Panc1 (cell line): ENCODE data around the gene PGC. TPM values are rescaled to one million over a fixed set of nuclear protein-coding genes. Genes with fewer than 3 reads are reported as not detected.

ENCODE experiments used
- ATAC-seq: fragments of 200-7000 bp; cut with Tn5 transposase; 2 replicates; pipeline ENCODE4 v1.9.1; 2020; ENCODE audit warnings: mild to moderate bottlenecking, moderate library complexity
- BruUV-seq: library from RNA; stranded (reverse); fragments of 400-500 nt; replicated peaks from 2 replicates; lab custom pipeline; 2021; lab: Mats Ljungman, UMichigan
- CTCF ChIA-PET: fragments of 300-600 bp; sonication (Branson Sonifier 250); formaldehyde crosslinking; loops from one replicate; lab custom pipeline; 2022; ENCODE audit warnings: antibody characterized with exemption; lab: Charles Lee
- POLR2A ChIA-PET: fragments of 300-600 bp; sonication (Branson Sonifier 250); formaldehyde crosslinking; loops from one replicate; lab custom pipeline; 2022; ENCODE audit warnings: antibody characterized with exemption; lab: Charles Lee
- DNase-seq: peaks from one replicate; pipeline ENCODE4 v3.0.0-alpha.2; 2010; ENCODE audit warnings: low read depth, low spot score
- H3K27ac ChIP-seq: 2 replicates; pipeline ENCODE4 v1.5.1; 2011; ENCODE audit warnings: mild to moderate bottlenecking, low read length, inconsistent platforms
- H3K27me3 ChIP-seq: fragments of 200-500 bp; sonication (Bioruptor generic); 2 replicates; pipeline ENCODE4 v1.6.0; 2014; ENCODE audit warnings: low read length, inconsistent platforms; ENCODE audit not compliant: control insufficient read depth, insufficient read depth
- H3K36me3 ChIP-seq: fragments of 200-500 bp; sonication (Bioruptor generic); 2 replicates; pipeline ENCODE4 v1.5.1; 2014; ENCODE audit warnings: inconsistent platforms, mild to moderate bottlenecking, low read length, moderate library complexity; ENCODE audit not compliant: control insufficient read depth, insufficient read depth
- H3K4me1 ChIP-seq: 2 replicates; pipeline ENCODE4 v1.5.1; 2011; ENCODE audit warnings: inconsistent platforms, mild to moderate bottlenecking, low read length, moderate library complexity; ENCODE audit not compliant: control insufficient read depth, insufficient read depth
- H3K4me3 ChIP-seq, 2 experiments: 2 replicates each; pipeline ENCODE4 v1.5.1; 2011 to 2012; ENCODE audit warnings: low read depth in 2 of 2, low read length in 2 of 2, mild to moderate bottlenecking in 2 of 2, inconsistent platforms in 1 of 2, moderate library complexity in 1 of 2
- H3K9me3 ChIP-seq: fragments of 200-500 bp; sonication (Bioruptor generic); 2 replicates; pipeline ENCODE4 v1.5.1; 2014; ENCODE audit warnings: low read depth, mild to moderate bottlenecking, inconsistent platforms, low read length, moderate library complexity; ENCODE audit not compliant: control insufficient read depth, insufficient read depth
- CTCF ChIP-seq: fragments of 450-650 bp; IDR thresholded peaks from 2 replicates; pipeline ENCODE4 v1.5.1; 2017; ENCODE audit warnings: mild to moderate bottlenecking
- POLR2AphosphoS5 ChIP-seq: IDR thresholded peaks from 2 replicates; pipeline ENCODE4 v1.6.1; 2012; ENCODE audit warnings: mild to moderate bottlenecking, low read depth, low read length, moderate library complexity
- REST ChIP-seq, 2 experiments: IDR thresholded peaks; 2 replicates each; pipeline ENCODE4 v1.6.1; 2011 to 2012; ENCODE audit warnings: low read depth in 2 of 2, control low read depth in 1 of 2, low read length in 1 of 2, mild to moderate bottlenecking in 1 of 2, moderate library complexity in 1 of 2; ENCODE audit not compliant: insufficient read depth in 1 of 2
- SIN3A ChIP-seq: IDR thresholded peaks from 2 replicates; pipeline ENCODE4 v1.6.1; 2012; ENCODE audit warnings: low read depth, mild to moderate bottlenecking, low read length, moderate library complexity, borderline replicate concordance; ENCODE audit not compliant: insufficient read depth
- TCF7L2 ChIP-seq: IDR thresholded peaks from 2 replicates; pipeline ENCODE4 v1.6.1; 2011; ENCODE audit warnings: mild to moderate bottlenecking, low read depth, low read length, inconsistent platforms
- in situ Hi-C: cut with HindIII; loops from 2 replicates; pipeline ENCODE4 v1.10.0; 2016; ENCODE audit warnings: low sequenced_read_pairs, low pct_unique_long_range_greater_than_20kb
- intact Hi-C: fragments of 100-400 bp; cut with micrococcal nuclease; formaldehyde crosslinking; loops from one replicate; pipeline ENCODE4 v1.10.0; 2022; ENCODE audit not compliant: unreplicated experiment
- total RNA-seq: library from RNA; stranded (reverse); gene quantifications from one replicate; pipeline ENCODE4 v1.2.1, GENCODE V29; 2021; ENCODE audit not compliant: unreplicated experiment

PGC gene
- total RNA-seq, 1 experiment from 2014 or later = 0.18 TPM

GRCh38 chr6:41731561-41732086, 15.6 kb downstream of the PGC start:
- CTCF ChIA-PET = no interaction called here
- TF ChIP-seq TCF7L2 (no peak), REST (IDR thresholded peaks at IDR 0.05; ENCODE audit: insufficient read depth in 1 of 2, low read depth in 2 of 2, low read length in 1 of 2) (no peak)
- Histone ChIP-seq H3K4me3 (no peak overlapping the region), H3K36me3 (no peaks in the 10 kb centered on the region; the same call in 1 of the 2 replicates), H3K27ac (no peak overlapping the region), H3K4me1 (peaks cover 14% of the 10 kb centered on the region), H3K9me3 (no peaks in the 10 kb centered on the region), H3K27me3 (no peaks in the 10 kb centered on the region)
- no TSS peak for BruUV-seq
- DNase-seq (no peak), ATAC-seq (no peak)
- in situ Hi-C loops = no loop called here
- intact Hi-C loops = loop anchor here (10.0 kb wide), 1 partner anchor 53 kb away; the partner anchor contains the start of genes PRICKLE4 and TOMM6
- POLR2A ChIA-PET = interaction anchor here (0.6 kb wide), 1 partner anchor 129 kb away, joined by 4 read pairs; no protein-coding TSS in a partner anchor

- no TSS peak for BruUV-seq
- ChIA-PET CTCF (interaction anchor here (0.6 kb wide), 1 partner anchor 29 kb away, joined by 4 read pairs; no protein-coding TSS in a partner anchor), POLR2A (no interaction called here)
- intact Hi-C loops = loop anchor here (10.0 kb wide), 1 partner anchor 54 kb away; the partner anchor contains the start of genes PRICKLE4 and TOMM6
- H3K4me3 ChIP-seq = no peak overlapping the region
- H3K27ac ChIP-seq = no peak overlapping the region
- H3K9me3 ChIP-seq = no peaks in the 10 kb centered on the region
- no peak for TF ChIP-seq TCF7L2
- TF ChIP-seq REST (IDR thresholded peaks at IDR 0.05; ENCODE audit: insufficient read depth in 1 of 2, low read depth in 2 of 2, low read length in 1 of 2) = no peak
- no peak for TF ChIP-seq CTCF
- no peak for TF ChIP-seq SIN3A
- TF ChIP-seq POLR2AphosphoS5 = no peak
- H3K36me3 ChIP-seq = no peaks in the 10 kb centered on the region; the same call in 1 of the 2 replicates
- no peak for DNase-seq
- ATAC-seq = no peak
- in situ Hi-C loops = no loop called here
- no peaks in the 10 kb centered on the region for H3K27me3 ChIP-seq
- peaks cover 11% of the 10 kb centered on the region for H3K4me1 ChIP-seq
Measured at GRCh38 chr6:41730531-41731436, 16.4 kb downstream of the PGC start.
